Activated T-cell treated with anti-CD3 and anti-CD28 coated beads for 24 hours (primary cell): Measurements from ENCODE around the gene CSPG4.
"Not testable (repeated sequence)": the region's sequence is repeated elsewhere in the genome, so short reads cannot be mapped to it uniquely, and the experiment has no call there.

Experiments
- DNase-seq: peaks from one replicate; pipeline ENCODE4 v3.0.0-alpha.2; 2020; ENCODE audit warnings: low read depth

CSPG4 gene

GRCh38 chr15:75688278-75688557 lies 24.4 kb downstream of the CSPG4 start:
- no peak for DNase-seq

- DNase-seq, result no peak
These were observed 25.0 kb downstream of the CSPG4 start for GRCh38 chr15:75687486-75688277.

- peak; percentile 72 for DNase-seq
These were observed 26.4 kb downstream of the CSPG4 start for GRCh38 chr15:75686212-75686642.

DNA sequence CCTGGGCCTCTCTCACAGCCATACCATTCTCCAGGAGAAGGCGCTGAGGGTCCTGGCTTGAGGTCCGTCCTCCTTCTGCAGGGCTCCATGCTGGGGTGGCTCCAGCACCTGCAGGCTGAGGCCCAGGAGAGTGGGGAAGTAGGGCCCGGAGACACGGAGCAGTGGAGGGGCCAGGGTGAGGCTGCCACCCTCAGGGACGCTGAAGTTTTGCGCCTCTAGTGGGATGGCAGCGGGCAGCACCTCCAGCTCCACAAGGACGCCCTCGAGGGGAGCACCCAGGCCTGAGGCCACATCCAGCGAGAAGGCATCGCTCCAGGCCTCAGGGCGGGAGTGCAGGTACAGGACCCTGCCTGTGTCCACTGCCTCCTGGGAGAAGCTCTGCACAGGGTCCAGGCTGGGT lies 27.5 kb downstream of the CSPG4 start:
- DNase-seq, result no peak

DNA sequence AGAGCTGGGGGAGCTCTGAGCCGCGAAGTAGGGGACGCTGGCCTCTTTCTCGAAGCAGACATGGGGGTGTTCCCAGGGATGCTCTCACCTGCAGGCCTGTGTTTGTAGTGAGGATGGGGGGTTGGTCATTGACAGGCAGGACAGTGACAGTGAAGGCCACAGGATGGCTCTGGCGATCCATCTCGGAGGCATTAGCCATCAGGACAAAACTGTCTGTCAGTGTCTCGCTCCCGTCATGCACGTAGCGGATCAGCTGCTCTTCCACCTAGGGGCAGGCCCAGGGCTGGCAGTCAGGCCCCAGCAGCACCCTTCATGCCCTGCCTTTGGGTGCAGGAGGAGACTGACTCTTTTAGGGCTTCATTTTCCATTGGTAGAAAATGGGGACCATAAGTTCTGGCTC lies 28.0 kb downstream of the CSPG4 start:
- DNase-seq, result no peak

- peak; percentile 61 for DNase-seq
These were observed 28.9 kb downstream of the CSPG4 start for GRCh38 chr15:75683646-75684312.

GRCh38 chr15:75682181-75683135 lies 30.2 kb downstream of the CSPG4 start:
- no peak for DNase-seq

DNA sequence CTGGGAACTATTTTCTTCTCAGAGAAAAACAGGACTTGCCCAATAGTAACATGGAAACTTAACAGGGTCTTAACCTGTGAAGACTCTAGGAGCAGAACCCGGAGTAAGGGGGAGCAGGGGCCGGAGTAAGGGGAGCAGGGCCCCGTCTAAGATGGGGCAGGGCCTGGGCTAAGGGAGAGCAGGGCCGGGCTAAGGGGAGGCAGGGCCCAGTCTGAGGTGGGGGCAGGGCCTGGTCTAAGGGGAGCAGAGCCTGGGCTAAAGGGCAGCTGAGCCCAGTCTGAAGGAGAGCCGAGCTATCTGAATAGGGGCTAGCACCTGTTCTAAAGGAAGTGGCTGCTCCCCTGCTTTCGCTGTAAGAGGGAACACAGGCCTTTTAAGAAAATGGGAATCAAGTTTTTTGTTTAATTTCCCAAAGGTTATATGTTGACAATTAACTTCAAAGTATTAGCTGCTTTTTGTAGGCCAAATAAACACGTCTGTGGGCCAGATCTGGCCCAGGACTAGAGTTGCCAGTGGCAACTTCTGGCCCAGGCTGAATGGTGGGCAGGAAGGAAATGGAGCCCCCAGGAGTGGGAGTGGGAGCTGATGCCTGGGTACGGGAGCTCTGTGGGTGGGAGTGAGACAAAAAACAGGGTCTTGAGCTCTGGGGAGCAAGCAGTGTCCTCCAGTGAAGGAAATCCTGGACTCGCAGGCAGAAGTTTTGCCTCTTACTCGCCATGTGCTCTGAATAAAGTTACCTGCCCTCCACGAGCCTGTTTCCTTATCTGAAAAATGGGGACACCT lies 32.5 kb downstream of the CSPG4 start:
- DNase-seq, result no peak

DNA sequence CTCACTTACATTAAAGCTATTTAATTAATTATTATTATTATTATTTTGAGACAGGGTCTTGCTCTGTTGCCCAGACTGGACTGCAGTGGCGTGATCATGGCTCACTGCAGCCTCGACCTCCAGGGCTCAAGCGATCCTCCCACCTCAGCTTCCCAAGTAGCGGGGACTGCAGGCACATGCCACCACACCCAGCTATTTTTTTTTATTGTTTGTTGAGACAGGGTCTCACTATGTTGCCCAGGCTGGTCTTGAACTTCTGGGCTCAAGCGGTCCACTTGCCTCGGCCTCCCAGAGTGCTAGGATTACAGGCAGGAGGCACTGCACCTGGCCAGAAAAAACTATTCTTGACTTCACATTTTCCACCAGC lies 34.3 kb downstream of the CSPG4 start:
- not testable (repeated sequence) for DNase-seq

DNA sequence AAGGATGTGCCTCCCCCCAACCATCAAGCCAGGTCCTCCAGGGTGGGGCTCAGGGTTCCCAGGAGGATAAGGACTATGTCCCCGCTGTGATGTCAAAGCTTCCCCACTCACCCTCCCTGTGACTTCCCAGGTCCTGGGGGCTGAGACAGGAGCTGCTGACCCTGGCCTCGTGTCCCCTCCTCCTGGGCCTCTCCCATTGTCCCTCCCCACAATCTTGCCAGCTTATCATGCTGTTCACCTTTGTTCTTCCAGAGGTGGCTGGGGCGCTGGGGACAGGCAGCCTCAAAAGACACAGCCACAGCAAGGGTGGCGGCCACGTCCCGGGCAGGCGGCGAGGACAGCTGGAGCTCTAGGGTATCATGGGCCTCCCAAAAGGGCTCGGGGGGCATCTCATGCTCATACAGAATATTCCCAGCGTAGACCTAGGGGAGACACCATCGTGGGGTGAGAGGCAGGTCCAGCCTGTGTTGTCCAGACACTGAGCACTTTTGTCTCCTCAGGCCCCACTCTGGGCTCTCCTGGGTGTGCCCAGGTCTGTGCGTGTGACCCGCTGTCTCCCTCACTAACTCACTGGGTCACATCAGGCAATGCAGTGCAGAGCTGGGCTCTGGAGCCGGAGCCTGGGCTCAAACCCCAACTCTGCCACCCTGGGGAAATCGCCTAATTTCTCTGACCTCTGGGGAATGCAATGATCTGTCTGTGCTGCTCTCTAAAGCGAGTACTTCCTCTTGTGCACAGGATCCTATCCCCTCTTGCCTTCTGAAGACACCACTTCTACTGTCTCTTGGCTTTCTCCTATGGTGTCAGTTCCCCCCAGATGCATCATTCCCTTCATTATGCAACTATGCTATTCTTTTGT lies 35.0 kb downstream of the CSPG4 start:
- no peak for DNase-seq

GRCh38 chr15:75676688-75677464 lies 35.8 kb downstream of the CSPG4 start:
- no peak for DNase-seq

GRCh38 chr15:75675579-75676404 lies 36.9 kb downstream of the CSPG4 start:
- no peak for DNase-seq

- no peak for DNase-seq
These were observed 38.3 kb downstream of the CSPG4 start for GRCh38 chr15:75674366-75674765.

GRCh38 chr15:75673426-75674235 lies 39.0 kb downstream of the CSPG4 start:
- DNase-seq, result no peak

DNA sequence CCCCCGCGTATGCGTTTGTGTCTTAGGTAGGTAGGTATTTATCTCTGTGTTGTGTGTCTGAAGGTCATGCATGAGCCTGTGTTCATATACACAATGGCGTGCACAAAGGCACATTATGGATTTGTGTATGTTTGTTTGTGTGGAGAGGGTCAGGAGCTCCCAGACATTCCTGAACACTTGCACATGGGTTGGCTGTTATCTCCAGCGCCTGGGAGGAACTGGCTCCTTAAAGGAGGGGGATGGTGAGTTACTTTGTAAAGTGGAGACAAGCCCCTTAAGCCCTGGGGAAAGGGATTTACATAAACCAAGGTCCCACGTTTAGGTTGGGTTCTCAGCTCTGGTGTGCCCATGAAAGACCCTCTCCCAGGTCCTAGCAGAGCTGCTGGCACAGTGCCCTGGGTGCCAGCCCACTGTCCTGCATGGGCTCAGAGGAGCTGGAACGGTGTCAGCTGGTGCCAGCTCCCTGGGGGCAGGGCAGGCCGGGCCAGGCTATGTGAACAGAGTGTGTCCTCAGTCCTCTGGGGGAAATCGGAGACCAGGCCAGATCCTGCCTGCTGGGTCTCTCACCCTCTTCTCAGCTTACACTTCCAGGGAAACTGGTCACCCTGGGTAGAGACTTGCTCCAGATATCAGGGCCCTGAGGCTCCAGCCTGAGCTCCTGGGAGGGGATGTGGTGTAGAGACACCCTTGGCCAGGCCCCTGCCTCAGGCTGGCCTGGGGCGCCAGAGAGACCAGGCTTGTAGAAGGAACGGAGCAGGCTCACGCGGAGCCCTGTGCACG lies 39.8 kb downstream of the CSPG4 start:
- DNase-seq, result no peak

- no peak for DNase-seq
These were observed 40.7 kb downstream of the CSPG4 start for GRCh38 chr15:75671730-75672602.

GRCh38 chr15:75669879-75670212 lies 42.8 kb downstream of the CSPG4 start:
- DNase-seq, result no peak
